Cardiac fibroblast (primary cell): ENCODE measurements around the gene THBD.

ENCODE experiments used
- DNase-seq, 2 donors: peaks; one replicate each; pipeline versions ENCODE4 v3.0.0 to v3.0.0-alpha.2; 2010; ENCODE audit warnings: low read depth in 2 of 2
- H3K4me3 ChIP-seq, 2 donors: replicated peaks in 1 of 2; 1 replicate in 1 of 2; 2 replicates in 1 of 2; pipeline ENCODE4 v1.5.1; 2011; ENCODE audit warnings: low read depth in 2 of 2, low read length in 2 of 2, mild to moderate bottlenecking in 2 of 2, moderate library complexity in 1 of 2
- CTCF ChIP-seq: IDR thresholded peaks from one replicate; pipeline ENCODE4 v1.5.1; 2011; ENCODE audit warnings: low read depth, mild to moderate bottlenecking, low read length, inconsistent platforms

Gene THBD

GRCh38 chr20:23039136-23039875 is 10.2 kb downstream of the THBD start:
- DNase-seq = no peak
- no peak for TF ChIP-seq CTCF
- no peak overlapping the region for H3K4me3 ChIP-seq

GRCh38 chr20:23037017-23037481 is 12.4 kb downstream of the THBD start:
- TF ChIP-seq CTCF = no peak
- no peak overlapping the region for H3K4me3 ChIP-seq
- no peak for DNase-seq

- no peak overlapping the region for H3K4me3 ChIP-seq
- DNase-seq = no peak
- no peak for TF ChIP-seq CTCF
These were observed 13.1 kb downstream of the THBD start for GRCh38 chr20:23036371-23036770.

GRCh38 chr20:23035731-23036130 is 13.7 kb downstream of the THBD start:
- TF ChIP-seq CTCF = no peak
- no peak overlapping the region for H3K4me3 ChIP-seq
- DNase-seq = no peak

- no peak for TF ChIP-seq CTCF
- DNase-seq = no peak
- H3K4me3 ChIP-seq = no peak within 1 kb of the TSS
These were observed 14.5 kb downstream of the THBD start, which contains the start of gene SSTR4 for GRCh38 chr20:23034721-23035671. SSTR4 (plus strand) TSS chr20:23035312; CDS start chr20:23035484, 172 bp downstream.

- no peak overlapping the region for H3K4me3 ChIP-seq
- DNase-seq = no peak
- no peak for TF ChIP-seq CTCF
These were observed 15.6 kb downstream of the THBD start for GRCh38 chr20:23033918-23034317.
